ENCODE data around the gene STK17B.
A peak's percentile ranks its signal among the peaks of the same experiment; 100 is the strongest.
"Not testable (repeated sequence)": the region's sequence is repeated elsewhere in the genome, so short reads cannot be mapped to it uniquely, and the experiment has no call there.

Gene STK17B

GRCh38 chr2:196171248-196171871, at the start of gene STK17B:
Gene STK17B, minus strand, starts transcription at chr2:196171578. Its CDS starts 8,195 bp downstream, at chr2:196163383.
- peak; percentile 93 for DNase-seq

- no peak for DNase-seq
These were observed 49.3 kb upstream of the STK17B start for GRCh38 chr2:196220671-196221070.

- DNase-seq = no peak
These were observed 48.3 kb upstream of the STK17B start for GRCh38 chr2:196219671-196220070.

- DNase-seq = no peak
These were observed 46.7 kb upstream of the STK17B start for GRCh38 chr2:196218106-196218505.

GRCh38 chr2:196217116-196217515, 45.7 kb upstream of the STK17B start:
- no peak for DNase-seq

- DNase-seq = no peak
These were observed 44.0 kb upstream of the STK17B start for GRCh38 chr2:196215376-196215775.

- DNase-seq = no peak
These were observed 42.8 kb upstream of the STK17B start for GRCh38 chr2:196214156-196214555.

- DNase-seq = no peak
These were observed 42.0 kb upstream of the STK17B start for GRCh38 chr2:196213252-196213980.

- DNase-seq = no peak
These were observed 37.5 kb upstream of the STK17B start for GRCh38 chr2:196208915-196209314.

- no peak for DNase-seq
These were observed 35.4 kb upstream of the STK17B start for GRCh38 chr2:196206804-196207203.

- DNase-seq = no peak
These were observed 34.6 kb upstream of the STK17B start for GRCh38 chr2:196205881-196206435.

GRCh38 chr2:196205011-196205766, 33.8 kb upstream of the STK17B start:
- no peak for DNase-seq

GRCh38 chr2:196201229-196202009, 30.0 kb upstream of the STK17B start:
- DNase-seq = no peak

GRCh38 chr2:196200557-196200956, 29.2 kb upstream of the STK17B start:
- no peak for DNase-seq

- no peak for DNase-seq
These were observed 24.4 kb upstream of the STK17B start for GRCh38 chr2:196195758-196196157.

- no peak for DNase-seq
These were observed 23.9 kb upstream of the STK17B start for GRCh38 chr2:196195302-196195701.

- DNase-seq = no peak
These were observed 20.2 kb upstream of the STK17B start for GRCh38 chr2:196191541-196191940.

- no peak for DNase-seq
These were observed 16.6 kb upstream of the STK17B start for GRCh38 chr2:196187898-196188458.

GRCh38 chr2:196187175-196187700, 15.9 kb upstream of the STK17B start:
- not testable (repeated sequence) for DNase-seq

- DNase-seq = no peak
These were observed 15.0 kb upstream of the STK17B start for GRCh38 chr2:196186266-196186980.

GRCh38 chr2:196184921-196185320, 13.5 kb upstream of the STK17B start:
- no peak for DNase-seq
